ENCODE data around the gene STUM.

DNA sequence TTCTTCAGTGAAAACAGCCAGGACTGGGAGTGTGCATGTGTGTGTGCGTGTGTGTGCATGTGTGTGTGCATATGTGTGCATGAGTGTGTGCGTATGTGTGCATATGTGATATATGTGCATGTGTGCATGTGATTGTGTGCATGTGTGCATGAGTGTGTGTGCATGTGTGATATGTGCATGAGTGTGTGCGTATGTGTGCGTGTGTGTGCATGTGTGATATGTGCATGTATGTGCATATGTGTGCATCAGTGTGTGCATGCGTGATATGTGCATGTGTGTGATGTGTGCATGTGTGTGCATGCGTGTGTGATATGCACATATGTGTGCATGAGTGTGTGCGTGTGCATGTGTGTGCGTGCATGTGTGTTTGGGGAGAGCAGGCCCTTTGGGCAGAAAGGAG, 100.7 kb downstream of the STUM start:
- TF ChIP-seq POLR2A (IDR thresholded peaks at IDR 0.05; ENCODE audit: low read length) = no peak
- no peak for TF ChIP-seq GATA1 (IDR thresholded peaks at IDR 0.05; ENCODE audit: low read depth, low read length)

Measured in erythroblast (primary cell).